ENCODE measurements around the gene PLOD1. TPM values are rescaled to one million over a fixed set of nuclear protein-coding genes. Genes with fewer than 3 reads are reported as not detected.

The PLOD1 gene
- total and polyA plus RNA-seq, 2 of the 13 experiments (the other 11 are each of a cell fraction or from before 2014, with no cell fraction given) = 70.1 to 318 TPM

- ATAC-seq (no peak), FAIRE-seq (no peak), DNase-seq (ENCODE audit: low spot score) (no peak)
- intact Hi-C loops (cut with micrococcal nuclease; ENCODE audit: unreplicated experiment) (no loop called here), in situ Hi-C loops (cut with HindIII; ENCODE audit: extremely low pct_ligation_motif_present, low pct_unique_long_range_greater_than_20kb) (no loop called here)
- Histone ChIP-seq H2AFZ (ENCODE audit: low read length) (no peak overlapping the region), H3K27ac (ENCODE audit: extremely low read length, insufficient read depth, low read length) (no peak overlapping the region), H3K9me3 (ENCODE audit: low read length) (no peaks in the 10 kb centered on the region), H3K27me3 (ENCODE audit: control insufficient read depth in 1 of 2, insufficient read depth in 2 of 2, low read length in 2 of 2) (peaks cover 0 to 5% of the 10 kb centered on the region in 2 experiments; a peak in 1 of 5 replicates), H3K79me2 (ENCODE audit: insufficient read depth, low read length) (no peaks in the 10 kb centered on the region), H3K4me1 (ENCODE audit: insufficient read depth, low read length) (peaks cover 68% of the 10 kb centered on the region), H3K4me3 (replicated peaks in 1 of 3; ENCODE audit: insufficient read depth in 1 of 3, low read depth in 2 of 3, low read length in 3 of 3) (no peak overlapping the region), H3K9ac (ENCODE audit: insufficient read depth, low read depth, low read length) (no peak overlapping the region), H4K20me1 (ENCODE audit: insufficient read depth, low read length) (no peaks in the 10 kb centered on the region), H3K36me3 (replicated peaks in 1 of 2; ENCODE audit: control insufficient read depth in 1 of 2, insufficient read depth in 2 of 2, low read length in 2 of 2) (no peaks in the 10 kb centered on the region), H3K4me2 (ENCODE audit: low read depth, low read length) (no peak overlapping the region)
- 76% methylated on average over 4 of the region's 7 CpGs for WGBS (ENCODE audit: low lambda C conversion rate)
- BruUV-seq (replicated peaks) = no TSS peak
- POLR2A ChIA-PET = interaction anchor here (0.6 kb wide), 1 partner anchor 45 kb away, joined by 3 read pairs; no protein-coding TSS in a partner anchor
- CTCF ChIA-PET (ENCODE audit: low intra/inter-chr PET ratio, low total read pairs) = no interaction called here
- TF ChIP-seq ZNF782 (CRISPR knock-in tag; IDR thresholded peaks at IDR 0.05; ENCODE audit: borderline replicate concordance) = no peak
- no peak for TF ChIP-seq NAIF1 (CRISPR knock-in tag; IDR thresholded peaks at IDR 0.05; ENCODE audit: borderline replicate concordance)
- no peak for TF ChIP-seq ZBTB20 (CRISPR knock-in tag; IDR thresholded peaks at IDR 0.05; ENCODE audit: borderline replicate concordance, low read depth)
- no peak for TF ChIP-seq ZNF496 (CRISPR knock-in tag; IDR thresholded peaks at IDR 0.05; ENCODE audit: insufficient replicate concordance)
- no peak for TF ChIP-seq HNRNPH1 (optimal IDR thresholded peaks at IDR 0.05; ENCODE audit: low read depth, low read length)
- TF ChIP-seq HMG20B (CRISPR knock-in tag; conservative IDR thresholded peaks at IDR 0.05) = no peak
- TF ChIP-seq THAP8 (CRISPR knock-in tag; IDR thresholded peaks at IDR 0.05; ENCODE audit: borderline replicate concordance) = no peak
- TF ChIP-seq ZNF296 (CRISPR knock-in tag; conservative IDR thresholded peaks at IDR 0.05) = no peak
- no peak for TF ChIP-seq ZGPAT (CRISPR knock-in tag; IDR thresholded peaks at IDR 0.05)
- TF ChIP-seq HNF1A (IDR thresholded peaks at IDR 0.05; ENCODE audit: low read depth) = no peak
- no peak for TF ChIP-seq HNF1A (CRISPR knock-in tag; IDR thresholded peaks at IDR 0.05; ENCODE audit: borderline replicate concordance)
- TF ChIP-seq MXD3 (CRISPR knock-in tag; IDR thresholded peaks at IDR 0.05) = no peak
- TF ChIP-seq ZNF451 (CRISPR knock-in tag; IDR thresholded peaks at IDR 0.05) = no peak
- TF ChIP-seq GMEB2 (CRISPR knock-in tag; IDR thresholded peaks at IDR 0.05; ENCODE audit: low read depth) = no peak
- no peak for TF ChIP-seq FOXP4 (CRISPR knock-in tag; IDR thresholded peaks at IDR 0.05)
Observed at GRCh38 chr1:11887666-11888007, 46.9 kb upstream of the PLOD1 start.
